CD4-positive, alpha-beta memory T cell (primary cell): Measurements from ENCODE around the gene KCNN1. TPM values are rescaled to one million over a fixed set of nuclear protein-coding genes. Genes with fewer than 3 reads are reported as not detected.

Experiments used
- CTCF ChIA-PET: fragments of 350-600 bp; sonication (Branson Sonifier 250); formaldehyde crosslinking; loops from one replicate; lab custom pipeline; 2021; ENCODE audit warnings: inconsistent platforms; ENCODE audit not compliant: partially characterized antibody; lab: Charles Lee
- POLR2A ChIA-PET: fragments of 350-600 bp; sonication (Branson Sonifier 250); formaldehyde crosslinking; loops from one replicate; lab custom pipeline; 2021; ENCODE audit not compliant: partially characterized antibody; lab: Charles Lee
- DNase-seq, 5 donors: peaks; one replicate each; pipeline versions ENCODE4 v3.0.0 to v3.0.0-alpha.2; 2020 to 2022; ENCODE audit warnings: mixed read lengths in 1 of 5
- H3K27ac ChIP-seq: one replicate; pipeline ENCODE4 v1.7.0; 2013; ENCODE audit warnings: low read depth, low read length
- H3K27me3 ChIP-seq: 2 replicates; pipeline ENCODE4 v1.7.0; 2013; ENCODE audit warnings: mild to moderate bottlenecking, low read length, moderate library complexity; ENCODE audit not compliant: insufficient read depth
- H3K36me3 ChIP-seq: 2 replicates; pipeline ENCODE4 v1.7.0; 2013; ENCODE audit warnings: mild to moderate bottlenecking, low read length, moderate library complexity; ENCODE audit not compliant: insufficient read depth
- H3K4me1 ChIP-seq: 2 replicates; pipeline ENCODE4 v1.7.0; 2013; ENCODE audit warnings: mild to moderate bottlenecking, low read length, moderate library complexity; ENCODE audit not compliant: insufficient read depth
- H3K4me3 ChIP-seq, 2 donors: one replicate each; pipeline ENCODE4 v1.7.0; 2013; ENCODE audit warnings: low read length in 2 of 2, mild to moderate bottlenecking in 1 of 2
- H3K9me3 ChIP-seq, 2 donors: one replicate each; pipeline ENCODE4 v1.7.0; 2013; ENCODE audit warnings: low read length in 2 of 2, control low read depth in 1 of 2; ENCODE audit not compliant: control insufficient read depth in 1 of 2
- H3K27ac Mint-ChIP-seq, 7 donors: one replicate each; pipeline ENCODE4 v1.8.0; 2020 to 2021; ENCODE audit warnings: mixed read lengths in 7 of 7, mild to moderate bottlenecking in 6 of 7, inconsistent platforms in 3 of 7, moderate library complexity in 3 of 7
- H3K27me3 Mint-ChIP-seq, 2 donors: one replicate each; pipeline ENCODE4 v1.8.0; 2020 to 2021; ENCODE audit warnings: mixed read lengths in 2 of 2
- H3K36me3 Mint-ChIP-seq, 2 donors: one replicate each; pipeline ENCODE4 v1.8.0; 2020 to 2021; ENCODE audit warnings: mixed read lengths in 2 of 2, inconsistent platforms in 1 of 2, mild to moderate bottlenecking in 1 of 2
- H3K4me1 Mint-ChIP-seq, 4 donors: one replicate each; pipeline ENCODE4 v1.8.0; 2020 to 2021; ENCODE audit warnings: mixed read lengths in 4 of 4, mild to moderate bottlenecking in 1 of 4
- H3K4me3 Mint-ChIP-seq, 8 donors: one replicate each; pipeline ENCODE4 v1.8.0; 2020 to 2021; ENCODE audit warnings: mixed read lengths in 8 of 8, mild to moderate bottlenecking in 7 of 8, moderate library complexity in 6 of 8, inconsistent platforms in 3 of 8
- H3K9me3 Mint-ChIP-seq, 8 donors: one replicate each; pipeline ENCODE4 v1.8.0; 2020 to 2021; ENCODE audit warnings: mixed read lengths in 8 of 8, mild to moderate bottlenecking in 5 of 8, inconsistent platforms in 3 of 8, moderate library complexity in 1 of 8
- intact Hi-C: fragments of 100-400 bp; cut with micrococcal nuclease; formaldehyde crosslinking; loops from one replicate; pipeline ENCODE4 v1.15.1; 2023
- polyA plus RNA-seq, 2 donors: library from polyadenylated mRNA; unstranded; fragments of 300-500 nt; fragmentation: Illumina TruSeq; gene quantifications; one replicate each; pipeline ENCODE4 v1.2.3, GENCODE V29; 2021
- total RNA-seq, 2 experiments: library from RNA; stranded (reverse); gene quantifications; one replicate each; pipeline ENCODE4 v1.2.3, GENCODE V29; 2021

KCNN1 gene
- total and polyA plus RNA-seq, 4 experiments from 2014 or later, result not detected

DNA sequence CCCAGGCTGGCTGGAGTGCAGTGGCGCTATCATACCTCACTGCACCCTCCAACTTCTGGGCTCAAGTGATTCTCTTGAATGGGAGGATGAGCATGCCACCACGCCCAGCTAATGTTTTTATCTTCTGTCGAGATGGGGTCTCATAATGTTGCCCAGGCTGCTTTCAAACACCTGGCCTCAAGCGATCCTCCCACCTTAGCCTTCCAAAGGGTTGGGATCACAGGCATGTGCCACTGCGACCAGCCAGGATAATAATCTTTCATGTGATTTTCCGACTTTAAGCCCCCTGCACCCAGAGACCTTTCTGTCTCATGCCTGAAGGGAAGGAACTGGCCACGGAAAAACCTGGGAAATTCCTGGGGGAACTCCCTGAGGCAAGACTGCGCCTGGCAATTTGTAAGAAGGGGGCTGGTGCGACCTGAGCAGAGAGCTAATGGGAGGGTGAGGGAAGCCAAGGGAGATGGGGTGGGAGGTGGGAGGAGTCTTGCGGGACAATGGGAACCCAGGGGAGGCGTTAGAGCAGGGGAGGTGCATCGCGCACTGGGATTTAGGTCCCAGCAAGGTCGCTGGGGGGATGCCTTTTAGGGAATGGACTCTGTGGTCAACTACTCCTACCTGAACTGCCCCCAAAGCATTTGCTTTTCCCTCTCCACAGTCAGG lies 35.2 kb upstream of the KCNN1 start:
- H3K9me3 Mint-ChIP-seq, result no peaks in the 10 kb centered on the region
- no peak overlapping the region for H3K27ac ChIP-seq
- H3K4me1 Mint-ChIP-seq, result peaks cover 7 to 24% (median 14%) of the 10 kb centered on the region in 4 donors
- H3K4me3 ChIP-seq, result no peak overlapping the region
- no peaks in the 10 kb centered on the region for H3K27me3 ChIP-seq
- POLR2A ChIA-PET, result interaction anchor here (0.6 to 7.9 kb wide), 16 partner anchors 12 to 349 kb away, joined by 3 to 340 read pairs (median 7); partner anchors contain the start of genes ARRDC2, IL12RB1, JUND and MPV17L2
- peaks cover 0 to 11% of the 10 kb centered on the region in 2 donors for H3K36me3 Mint-ChIP-seq
- no peaks in the 10 kb centered on the region for H3K36me3 ChIP-seq
- H3K27me3 Mint-ChIP-seq, result no peaks in the 10 kb centered on the region
- DNase-seq, result no peak
- intact Hi-C loops, result loop anchor here (1.0 to 5.0 kb wide), 3 partner anchors 57 to 419 kb away; partner anchors contain the start of gene PGLS
- H3K27ac Mint-ChIP-seq, result peak overlapping the region in 4 of 7 donors; percentile 31 to 99 (median 76)
- no peaks in the 10 kb centered on the region for H3K9me3 ChIP-seq
- peak overlapping the region in 6 of 8 donors; percentile 20 to 77 (median 57) for H3K4me3 Mint-ChIP-seq
- CTCF ChIA-PET, result interaction anchor here (0.6 to 19.4 kb wide), 14 partner anchors 11 to 228 kb away, joined by 3 to 402 read pairs (median 6); partner anchors contain the start of genes JAK3, RPL18A and SLC5A5
- peaks cover 19% of the 10 kb centered on the region for H3K4me1 ChIP-seq

DNA sequence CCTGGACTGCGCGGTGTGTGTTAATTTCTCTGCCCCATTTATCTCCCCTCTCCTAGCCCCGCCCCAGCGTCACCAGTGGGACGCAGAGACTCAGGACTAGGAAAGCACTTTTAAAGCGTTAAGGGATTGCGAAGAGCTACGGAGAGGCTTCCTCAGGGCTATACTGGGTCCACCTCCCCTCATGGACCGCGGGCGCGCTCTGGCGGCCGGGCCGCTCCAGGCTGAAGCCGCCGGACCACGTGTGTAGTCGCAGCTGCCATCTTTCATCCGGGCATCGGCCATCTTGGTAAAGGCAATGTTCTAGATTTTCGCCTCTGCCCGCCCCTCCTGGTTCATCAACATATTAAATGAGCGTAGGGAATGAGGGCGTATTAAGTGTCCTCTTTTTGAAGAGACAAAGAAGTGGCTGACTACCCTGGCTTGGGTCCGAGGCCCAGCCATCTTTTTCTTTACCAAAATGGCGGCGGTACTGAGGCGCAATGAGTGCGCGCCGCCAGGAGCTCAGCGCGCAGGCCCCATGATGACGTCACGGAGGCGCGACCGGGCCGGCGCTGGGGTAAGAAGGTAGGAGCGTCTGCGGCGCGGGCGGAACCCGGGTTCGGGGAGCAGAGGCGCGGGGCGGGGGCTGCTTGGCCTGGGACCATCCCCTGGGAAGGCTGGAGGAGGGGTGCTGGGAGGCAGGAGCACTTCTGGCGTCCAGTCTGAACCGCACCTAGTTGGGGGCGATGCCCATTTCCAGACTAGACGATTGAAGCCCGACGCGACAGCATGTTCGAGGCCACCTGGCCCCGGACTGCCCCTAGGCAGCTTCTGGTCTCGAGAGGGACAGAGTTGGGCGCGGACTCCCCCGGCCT lies 34.2 kb upstream of the KCNN1 start, which contains the start of gene CCDC124:
Gene CCDC124, plus strand, starts transcription at position 531 of the 854 bp plus-strand sequence. CDS start 3,406 bp downstream, outside the sequence.
- no peaks in the 10 kb centered on the region for H3K9me3 Mint-ChIP-seq
- peaks cover 0 to 15% of the 10 kb centered on the region in 2 donors for H3K36me3 Mint-ChIP-seq
- peak within 1 kb of the TSS; percentile 96 for H3K27ac ChIP-seq
- POLR2A ChIA-PET, result interaction anchor here (0.6 to 7.9 kb wide), 26 partner anchors 10 to 348 kb away, joined by 3 to 340 read pairs (median 5); partner anchors contain the start of genes ARRDC2, FCHO1, IL12RB1 and JAK3
- H3K4me3 ChIP-seq, result peak within 1 kb of the TSS; percentile 63 to 73
- intact Hi-C loops, result loop anchor here (1.0 to 5.0 kb wide), 4 partner anchors 15 to 420 kb away; partner anchors contain the start of gene PGLS
- peaks cover 19% of the 10 kb centered on the region for H3K4me1 ChIP-seq
- H3K9me3 ChIP-seq, result no peaks in the 10 kb centered on the region
- H3K27me3 ChIP-seq, result no peaks in the 10 kb centered on the region
- peak within 1 kb of the TSS; percentile 89 to 98 (median 92) for H3K4me3 Mint-ChIP-seq
- DNase-seq, result peak; percentile 93 to 95 (median 95)
- peaks cover 7 to 24% (median 14%) of the 10 kb centered on the region in 4 donors for H3K4me1 Mint-ChIP-seq
- H3K27me3 Mint-ChIP-seq, result no peaks in the 10 kb centered on the region
- CTCF ChIA-PET, result interaction anchor here (0.6 to 19.4 kb wide), 18 partner anchors 10 to 327 kb away, joined by 3 to 402 read pairs (median 4); partner anchors contain the start of genes JAK3, RPL18A and SLC5A5
- peak within 1 kb of the TSS; percentile 92 to 99 (median 98) for H3K27ac Mint-ChIP-seq
- H3K36me3 ChIP-seq, result no peaks in the 10 kb centered on the region

DNA sequence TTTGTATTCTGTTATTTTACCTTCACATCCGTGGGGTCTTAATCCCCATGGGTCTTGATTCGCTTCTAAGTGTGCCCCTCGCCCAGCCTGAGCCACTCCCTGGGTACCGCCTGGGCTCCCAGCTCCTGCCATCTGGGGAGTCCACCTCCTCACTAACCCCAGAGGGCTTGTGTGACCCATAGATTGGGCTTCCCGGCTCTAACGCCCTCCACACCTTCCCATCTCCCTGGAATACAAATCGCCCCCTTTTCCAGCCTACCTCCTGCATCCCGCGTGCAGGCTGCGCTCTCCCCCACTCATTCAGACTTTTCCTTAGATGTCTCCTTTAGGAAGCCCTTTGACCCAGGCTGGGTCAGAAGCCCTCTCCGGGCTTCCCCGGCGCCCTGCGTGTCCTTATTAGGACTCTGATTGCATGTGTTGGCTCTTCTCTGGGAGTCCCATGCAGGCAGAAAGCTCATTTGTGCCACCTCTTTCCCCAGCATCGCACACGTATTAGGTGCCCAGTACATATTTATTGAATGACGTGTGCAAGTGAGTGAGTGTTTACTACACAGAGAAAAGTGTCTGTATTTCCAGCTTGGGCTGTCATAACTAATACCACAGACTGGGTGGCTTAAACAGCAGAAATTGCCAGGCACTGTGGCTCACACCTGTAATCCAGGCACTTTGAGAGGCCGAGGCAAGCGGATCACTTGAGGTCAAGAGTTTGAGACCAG lies 33.3 kb upstream of the KCNN1 start:
- H3K4me3 Mint-ChIP-seq, result peak overlapping the region; percentile 89 to 98 (median 92)
- ChIA-PET CTCF (interaction anchor here (0.8 to 19.4 kb wide), 17 partner anchors 9 to 328 kb away, joined by 3 to 402 read pairs (median 4); partner anchors contain the start of genes JAK3, RPL18A and SLC5A5), POLR2A (interaction anchor here (0.6 to 7.9 kb wide), 22 partner anchors 9 to 347 kb away, joined by 3 to 340 read pairs (median 7); partner anchors contain the start of genes FCHO1, IL12RB1, JAK3 and JUND)
- H3K36me3 Mint-ChIP-seq, result peaks cover 2 to 20% of the 10 kb centered on the region in 2 donors
- no peaks in the 10 kb centered on the region for H3K27me3 Mint-ChIP-seq
- no peaks in the 10 kb centered on the region for H3K9me3 ChIP-seq
- H3K4me3 ChIP-seq, result peak overlapping the region; percentile 63 to 73
- no peaks in the 10 kb centered on the region for H3K9me3 Mint-ChIP-seq
- intact Hi-C loops, result loop anchor here (1.0 to 5.0 kb wide), 3 partner anchors 14 to 421 kb away; partner anchors contain the start of gene PGLS
- peak overlapping the region; percentile 96 for H3K27ac ChIP-seq
- peaks cover 19% of the 10 kb centered on the region for H3K4me1 ChIP-seq
- no peak for DNase-seq
- H3K36me3 ChIP-seq, result no peaks in the 10 kb centered on the region
- H3K27ac Mint-ChIP-seq, result peak overlapping the region; percentile 92 to 99 (median 98)
- no peaks in the 10 kb centered on the region for H3K27me3 ChIP-seq
- H3K4me1 Mint-ChIP-seq, result peaks cover 9 to 24% (median 14%) of the 10 kb centered on the region in 4 donors

DNA sequence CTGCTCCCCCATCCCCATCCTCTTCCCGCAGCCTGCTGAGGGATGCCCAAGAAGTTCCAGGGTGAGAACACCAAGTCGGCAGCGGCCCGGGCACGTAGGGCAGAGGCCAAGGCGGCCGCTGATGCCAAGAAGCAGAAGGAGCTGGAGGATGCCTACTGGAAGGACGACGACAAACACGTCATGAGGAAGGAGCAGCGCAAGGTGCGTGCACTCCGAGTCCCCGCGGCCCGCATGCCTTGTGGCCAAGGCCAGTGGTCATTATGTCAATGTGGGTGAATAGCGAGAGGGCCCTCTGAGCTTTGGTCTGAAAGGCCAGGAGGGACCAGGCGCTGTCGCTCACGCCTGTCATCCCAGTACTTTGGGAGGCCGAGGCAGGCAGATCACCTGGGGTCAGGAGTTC lies 30.5 kb upstream of the KCNN1 start:
- Histone ChIP-seq H3K9me3 (no peaks in the 10 kb centered on the region), H3K4me3 (no peak overlapping the region), H3K36me3 (no peaks in the 10 kb centered on the region), H3K27ac (no peak overlapping the region), H3K4me1 (peaks cover 19% of the 10 kb centered on the region), H3K27me3 (no peaks in the 10 kb centered on the region)
- intact Hi-C loops, result no loop called here
- Mint-ChIP-seq H3K9me3 (no peaks in the 10 kb centered on the region), H3K4me1 (peaks cover 8 to 24% (median 14%) of the 10 kb centered on the region in 4 donors), H3K27me3 (no peaks in the 10 kb centered on the region), H3K4me3 (no peak overlapping the region), H3K27ac (peak overlapping the region in 1 of 7 donors; percentile 41), H3K36me3 (peaks cover 6 to 23% of the 10 kb centered on the region in 2 donors)
- ChIA-PET CTCF (interaction anchor here (1.4 to 19.4 kb wide), 4 partner anchors 11 to 80 kb away, joined by 3 to 402 read pairs (median 186); partner anchors contain the start of gene RPL18A), POLR2A (interaction anchor here (7.9 kb wide), 1 partner anchor 78 kb away, joined by 340 read pairs; the partner anchor contains the start of gene RPL18A)
- DNase-seq, result no peak

DNA sequence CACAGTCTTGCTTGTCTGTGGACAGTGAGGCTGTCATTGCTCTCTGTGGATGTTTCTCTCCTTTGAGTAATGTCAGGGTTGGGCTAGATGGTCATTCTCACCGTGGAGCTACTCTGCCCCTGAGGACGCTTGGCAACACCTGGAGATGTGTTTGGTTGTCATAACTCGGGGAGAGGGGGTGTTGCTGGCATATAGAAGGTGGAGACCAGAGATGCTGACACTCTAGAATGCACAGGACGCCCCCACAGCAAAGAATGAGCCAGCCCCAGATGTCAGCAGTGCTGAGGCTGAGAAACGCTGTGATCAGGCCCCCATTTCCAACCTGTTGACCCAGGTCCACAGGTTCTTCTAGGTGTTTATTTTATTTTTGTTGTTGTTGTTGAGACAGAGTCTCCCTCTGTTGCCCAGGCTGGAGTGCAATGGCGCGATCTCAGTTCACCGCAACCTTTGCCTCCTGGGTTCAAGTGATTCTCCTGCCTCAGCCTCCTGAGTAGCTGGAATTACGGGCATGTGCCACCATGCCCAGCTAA lies 29.5 kb upstream of the KCNN1 start:
- Mint-ChIP-seq H3K4me1 (peaks cover 5 to 19% (median 11%) of the 10 kb centered on the region in 4 donors), H3K36me3 (peaks cover 6 to 23% of the 10 kb centered on the region in 2 donors), H3K27me3 (no peaks in the 10 kb centered on the region), H3K9me3 (no peaks in the 10 kb centered on the region), H3K4me3 (peak overlapping the region in 1 of 8 donors; percentile 66), H3K27ac (peak overlapping the region in 1 of 7 donors; percentile 60)
- Histone ChIP-seq H3K27me3 (no peaks in the 10 kb centered on the region), H3K27ac (no peak overlapping the region), H3K4me1 (peaks cover 10% of the 10 kb centered on the region), H3K4me3 (no peak overlapping the region), H3K9me3 (no peaks in the 10 kb centered on the region), H3K36me3 (no peaks in the 10 kb centered on the region)
- ChIA-PET POLR2A (interaction anchor here (0.6 to 1.8 kb wide), 5 partner anchors 60 to 135 kb away, joined by 3 to 27 read pairs (median 7); partner anchors contain the start of genes JAK3 and RPL18A), CTCF (interaction anchor here (0.7 to 19.4 kb wide), 24 partner anchors 10 to 266 kb away, joined by 3 to 402 read pairs (median 5); partner anchors contain the start of genes ARRDC2, IL12RB1, RAB3A and RPL18A)
- no peak for DNase-seq
- intact Hi-C loops, result no loop called here
